A549 (cell line): ENCODE measurements around the gene OPRL1.

Source experiments
- CTCF ChIP-seq: fragments of >200 bp; sonication (Bioruptor Twin); formaldehyde crosslinking; IDR thresholded peaks from 3 replicates; pipeline ENCODE4 v1.5.1; 2016
- POLR2A ChIP-seq: IDR thresholded peaks from 2 replicates; pipeline ENCODE4 v1.6.1; 2012; ENCODE audit warnings: mild to moderate bottlenecking, low read length

GRCh38 chr20:64037199-64037497 lies 42.7 kb upstream of the OPRL1 start:
- TF ChIP-seq CTCF (no peak), POLR2A (no peak)
